DLD1 (cell line): ENCODE results near the gene PRDM15.
"Not testable (repeated sequence)": the region's sequence is repeated elsewhere in the genome, so short reads cannot be mapped to it uniquely, and the experiment has no call there.

Experiments
- in situ Hi-C: cut with HindIII; loops from 2 replicates; pipeline ENCODE4 v1.10.0; 2017; ENCODE audit warnings: low sequenced_read_pairs

Gene PRDM15

DNA sequence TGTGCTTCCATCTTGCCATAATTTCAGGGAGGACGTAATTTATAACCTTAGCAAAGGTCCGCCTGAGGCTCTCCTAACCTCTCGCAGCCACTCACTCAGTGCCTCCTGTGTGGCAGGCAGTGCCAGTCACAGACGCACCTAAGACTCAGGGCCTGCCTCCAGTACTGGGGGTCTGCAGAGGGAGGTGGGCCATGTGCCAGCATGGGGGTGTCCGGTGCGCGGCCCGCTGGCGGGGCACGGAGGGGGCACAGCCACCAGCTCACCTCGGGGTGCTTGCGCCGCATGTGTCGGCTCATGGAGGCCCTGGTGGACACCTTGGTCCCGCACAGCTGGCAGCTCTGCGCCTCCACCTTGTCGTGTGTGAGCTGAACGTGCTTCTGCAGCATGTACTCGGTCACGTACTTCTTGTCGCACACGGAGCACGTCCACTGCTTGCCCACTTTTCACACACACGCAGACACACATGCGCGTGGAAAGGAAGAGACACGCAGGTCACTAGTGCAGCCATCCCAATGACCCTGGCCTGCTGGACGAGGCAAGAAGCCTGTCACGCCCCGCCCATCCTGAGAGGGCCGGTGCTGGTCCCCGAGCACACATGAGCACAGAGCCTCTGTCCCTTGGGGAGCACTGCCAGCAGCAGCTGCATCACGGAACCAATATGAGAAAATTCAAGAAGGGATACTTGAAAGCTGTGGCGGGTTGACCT, 69.1 kb downstream of the PRDM15 start:
- in situ Hi-C loops = no loop called here

DNA sequence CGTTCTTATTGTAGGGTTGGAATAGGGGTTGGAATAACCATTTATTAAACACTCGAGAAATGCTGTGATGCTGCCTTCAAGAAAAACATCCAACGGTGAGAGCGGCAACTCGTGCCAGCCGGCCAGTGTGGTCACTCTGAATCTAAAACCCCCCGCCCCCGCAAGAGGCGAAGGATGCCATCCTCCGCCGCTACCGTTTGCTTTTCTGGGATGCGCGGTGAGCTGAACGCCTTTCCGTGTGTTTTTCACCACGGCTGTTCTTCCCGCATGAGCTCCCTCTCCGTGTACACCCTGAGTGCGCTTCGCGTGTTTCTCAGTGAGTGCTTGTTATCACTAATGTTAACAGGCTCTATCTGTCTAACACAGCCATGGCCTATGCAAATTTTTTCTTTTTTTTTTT, 70.3 kb downstream of the PRDM15 start:
- in situ Hi-C loops = no loop called here

DNA sequence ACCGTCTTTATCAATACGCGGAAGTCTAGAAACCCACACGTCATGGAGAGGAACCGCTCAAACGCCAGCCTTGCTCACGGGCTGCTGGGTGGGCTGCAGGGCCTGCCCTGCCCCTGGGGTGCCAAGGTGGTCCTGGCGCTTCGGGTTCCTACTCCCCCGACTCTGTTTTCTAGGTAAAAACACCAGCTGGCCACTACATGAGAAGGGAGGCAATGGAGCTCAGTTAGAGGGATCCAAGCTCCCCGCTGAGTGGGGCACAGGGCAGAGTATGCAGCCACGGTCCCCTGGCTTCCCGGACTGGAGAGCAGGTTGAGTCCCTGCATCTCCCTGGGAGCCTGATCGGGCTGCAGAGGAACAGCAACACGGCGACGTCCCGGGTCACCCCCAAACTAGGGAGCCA, 71.0 kb downstream of the PRDM15 start:
- in situ Hi-C loops = no loop called here

DNA sequence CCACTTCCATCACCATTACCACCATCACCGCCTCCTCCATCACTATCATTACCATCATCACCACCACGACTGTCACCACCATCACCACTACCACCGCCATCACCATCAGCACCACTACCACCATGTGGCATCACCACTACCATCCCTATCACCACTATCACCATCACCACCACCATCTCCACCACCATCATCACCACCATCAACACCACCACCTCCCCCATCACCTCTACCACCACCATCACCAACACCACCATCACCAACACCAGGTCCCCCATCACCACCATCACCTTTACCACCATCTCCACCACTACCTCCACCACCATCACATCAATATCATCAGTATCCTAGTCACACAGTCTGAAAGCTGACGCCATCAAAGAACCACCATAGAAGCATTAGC, 72.4 kb downstream of the PRDM15 start:
- in situ Hi-C loops = no loop called here

DNA sequence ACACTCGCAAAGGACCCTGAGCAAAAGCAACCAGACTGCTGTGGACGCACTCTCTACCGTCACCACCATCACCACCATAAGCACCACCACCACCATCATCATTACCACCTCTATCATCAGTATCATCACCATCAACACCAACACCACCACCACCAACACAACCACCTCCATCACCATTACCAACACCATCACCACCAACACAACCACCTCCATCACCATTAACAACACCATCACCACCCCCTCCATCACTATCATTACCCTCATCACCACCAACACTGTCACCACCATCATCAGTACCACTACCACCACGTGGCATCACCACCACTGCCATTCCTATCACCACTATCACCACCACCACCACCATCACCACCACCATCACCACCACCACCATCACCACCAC, 73.5 kb downstream of the PRDM15 start:
- in situ Hi-C loops = no loop called here

DNA sequence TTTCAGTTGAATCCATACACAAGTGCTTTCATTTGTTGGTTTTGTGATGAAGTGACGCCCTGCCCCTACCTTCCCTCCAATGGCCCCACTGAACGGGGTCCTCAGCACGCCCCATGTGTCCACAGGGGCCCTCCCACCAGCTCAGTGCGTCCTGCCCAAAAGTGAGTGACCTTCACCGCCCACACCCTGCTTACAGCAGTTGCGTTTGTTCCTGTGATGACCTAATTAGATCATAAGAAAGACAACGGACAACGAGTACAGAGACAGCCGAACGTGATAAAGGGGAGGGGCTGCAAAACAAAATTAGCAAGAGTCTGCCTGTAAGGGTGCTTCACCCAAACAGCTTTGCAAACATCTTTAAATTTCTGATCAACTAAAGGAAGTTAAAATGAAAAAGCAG, 74.1 kb downstream of the PRDM15 start:
- in situ Hi-C loops = no loop called here

DNA sequence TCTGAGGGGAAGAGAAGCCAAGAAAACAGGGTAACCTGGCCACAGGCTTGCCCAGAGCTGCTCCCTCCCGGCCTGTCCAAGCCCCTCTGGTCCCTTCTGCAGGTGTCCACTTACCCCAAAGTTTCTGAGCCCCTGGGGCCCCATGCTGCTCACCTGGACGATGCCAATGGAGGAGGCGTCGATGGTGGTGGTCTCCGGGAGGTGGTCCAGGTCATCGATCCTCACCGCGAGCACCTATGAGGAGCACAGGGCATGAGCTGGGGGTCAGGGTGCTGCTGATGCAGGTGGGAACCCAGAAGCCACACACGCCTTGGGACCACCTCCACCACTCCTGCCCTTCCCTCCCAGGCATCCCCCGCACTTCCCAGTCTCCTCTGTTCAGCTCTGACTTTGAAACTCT, 74.8 kb downstream of the PRDM15 start:
- in situ Hi-C loops = no loop called here

DNA sequence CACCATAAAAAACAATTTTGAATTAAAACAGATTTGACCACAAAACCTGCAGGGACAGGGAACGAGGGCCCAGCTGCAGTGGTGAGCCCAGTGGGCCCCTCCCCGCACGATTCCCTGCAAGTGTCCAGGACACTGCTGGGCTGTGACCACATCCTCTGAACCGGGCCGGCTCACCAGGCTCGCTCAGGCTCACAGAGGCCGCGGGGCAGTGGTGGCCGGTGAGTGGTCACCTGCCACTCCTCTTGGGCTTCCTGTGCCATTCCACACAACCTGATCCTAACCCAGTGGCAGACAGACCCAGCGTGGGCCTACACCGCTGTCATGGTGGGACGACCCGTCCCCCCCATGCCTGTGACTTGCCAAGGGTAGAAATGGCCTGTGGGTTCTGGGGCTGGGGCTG, 75.8 kb downstream of the PRDM15 start:
- in situ Hi-C loops = no loop called here

DNA sequence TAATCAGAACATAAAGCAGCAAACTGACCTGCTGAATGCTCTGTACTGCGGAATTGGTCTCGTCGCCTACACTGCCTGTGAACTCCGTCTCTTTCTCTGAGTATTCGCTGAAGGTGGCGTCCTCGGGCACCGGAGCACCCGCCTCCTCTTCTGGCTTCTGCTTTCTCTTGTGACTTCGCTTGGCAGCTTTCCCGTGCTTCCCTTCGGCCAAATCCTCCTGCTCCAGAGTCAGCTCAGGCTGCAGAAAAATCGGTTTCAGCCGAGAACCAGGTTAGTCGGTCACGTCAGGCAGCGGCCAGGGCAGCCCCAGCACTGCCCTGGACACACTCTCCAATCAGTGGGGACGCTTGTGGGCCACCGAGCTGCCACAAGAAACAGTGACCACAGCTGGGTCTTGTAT, 76.5 kb downstream of the PRDM15 start:
- in situ Hi-C loops = no loop called here

DNA sequence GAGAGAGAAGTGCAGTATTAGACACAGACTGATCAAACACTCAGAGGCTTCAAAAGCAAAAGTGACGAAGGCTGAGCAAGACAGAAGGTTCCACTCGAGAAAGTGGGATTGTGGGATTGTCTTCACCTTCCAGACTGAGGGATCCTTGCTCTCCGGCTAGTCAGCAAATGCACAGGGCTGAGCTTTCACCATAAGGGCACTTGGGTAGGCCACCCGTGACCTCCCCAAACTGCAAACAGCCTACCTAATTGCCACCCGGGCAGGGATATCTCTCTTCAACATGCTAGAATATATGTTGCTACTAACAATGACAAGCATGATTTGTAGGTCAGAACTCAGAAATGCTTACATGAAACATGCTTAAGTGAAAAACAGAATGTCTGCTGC, 77.0 kb downstream of the PRDM15 start:
- in situ Hi-C loops = no loop called here

DNA sequence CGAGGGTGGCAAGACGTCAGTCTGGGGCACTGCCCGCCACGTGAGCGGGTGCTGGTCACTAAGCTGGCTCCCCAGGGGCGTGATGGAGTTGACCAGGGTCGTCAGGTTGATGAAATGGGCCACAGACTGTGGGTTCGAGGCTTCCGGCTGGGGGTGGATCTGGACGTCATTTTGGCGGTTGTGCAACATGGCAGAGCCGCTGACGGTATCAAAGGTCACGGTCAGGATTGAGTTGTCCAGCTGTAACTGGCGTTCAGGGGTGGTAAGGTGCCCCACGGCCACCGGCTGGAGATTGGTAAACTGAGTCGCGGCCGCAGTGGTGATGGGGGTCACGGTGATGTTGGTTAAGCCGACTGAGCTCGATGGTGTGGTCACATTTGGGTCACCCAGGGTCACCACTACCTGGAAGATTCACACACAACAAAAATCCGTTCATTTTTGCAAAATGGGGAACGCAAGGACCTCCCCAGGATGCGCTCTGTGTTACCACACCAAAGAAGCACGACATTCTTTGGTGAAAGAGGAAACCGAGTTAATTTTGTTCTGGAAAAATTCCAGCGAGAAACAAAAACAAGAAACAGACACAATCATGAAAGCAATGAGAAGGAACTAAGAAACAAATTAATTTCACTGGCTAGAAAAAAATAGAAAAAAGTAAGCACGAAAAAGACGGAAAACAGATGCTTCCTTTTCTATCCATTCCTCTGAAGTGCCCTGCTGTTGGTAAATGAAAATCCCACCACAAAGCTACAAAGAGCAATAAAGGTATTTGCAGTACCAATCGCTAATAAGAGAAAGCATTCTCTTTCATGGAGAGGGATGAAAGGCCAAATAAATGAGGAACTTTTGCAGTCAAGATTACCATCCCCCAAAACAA, 77.6 kb downstream of the PRDM15 start:
- in situ Hi-C loops = no loop called here

DNA sequence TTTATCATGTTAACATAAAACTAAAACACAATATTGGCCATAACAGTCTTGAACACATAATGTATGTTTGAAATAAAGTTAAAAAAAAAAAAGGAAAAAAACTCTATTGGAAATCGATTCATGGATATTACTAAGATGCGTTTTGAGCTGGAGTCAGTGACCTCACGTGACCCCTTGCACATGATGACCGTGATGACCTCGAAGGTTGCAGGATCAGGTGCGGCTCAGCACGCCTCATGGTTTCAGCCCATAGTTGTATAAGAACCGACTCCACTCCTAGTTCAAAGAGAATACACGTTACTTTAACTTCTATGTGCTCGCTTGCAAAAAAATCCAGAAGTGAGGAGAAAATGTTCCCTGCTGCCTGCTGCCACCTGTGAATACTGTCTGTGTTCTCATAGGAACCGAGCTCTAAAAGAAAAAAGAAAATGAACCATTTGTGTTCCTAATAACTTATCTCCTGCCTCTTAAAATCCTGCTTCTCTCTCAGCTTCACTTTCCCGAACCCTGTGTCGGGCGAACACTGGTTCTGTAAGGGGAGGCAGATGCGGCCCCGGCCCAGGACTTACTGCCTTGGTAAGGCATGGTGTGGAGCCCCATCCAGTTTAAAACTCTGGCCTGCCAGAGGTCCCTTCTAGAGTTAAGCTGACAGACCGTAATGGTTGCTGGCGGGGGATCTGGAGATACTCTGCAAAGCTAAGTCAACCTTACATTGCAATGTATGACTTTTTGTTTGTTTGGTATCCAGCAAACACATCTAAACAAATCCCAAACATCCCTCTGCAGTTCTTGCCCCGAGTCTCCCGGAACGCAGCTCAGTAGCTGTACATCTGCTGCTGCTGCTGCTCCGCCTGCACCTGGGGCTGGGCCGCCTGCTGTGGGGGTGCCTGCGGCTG, 78.5 kb downstream of the PRDM15 start:
- in situ Hi-C loops = no loop called here

DNA sequence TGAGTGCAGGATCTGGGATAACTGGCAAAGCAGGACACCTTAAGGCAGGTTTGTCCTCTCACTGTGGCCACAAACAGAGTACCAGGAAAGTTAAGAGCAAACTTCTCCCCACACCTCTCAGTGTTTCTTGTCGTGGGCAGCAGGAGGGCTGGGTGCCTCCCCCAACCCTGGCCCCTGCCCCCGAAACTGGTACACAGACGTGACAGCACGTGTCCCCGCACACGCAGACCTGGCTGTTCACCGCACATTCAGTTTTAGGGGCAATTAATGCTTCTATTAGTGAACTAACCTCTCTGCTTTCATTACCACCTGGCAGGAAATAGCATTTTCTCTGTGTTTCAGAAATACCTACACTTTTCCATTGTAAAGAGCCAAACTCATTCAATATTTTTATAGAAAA, 79.4 kb downstream of the PRDM15 start:
- in situ Hi-C loops = no loop called here

DNA sequence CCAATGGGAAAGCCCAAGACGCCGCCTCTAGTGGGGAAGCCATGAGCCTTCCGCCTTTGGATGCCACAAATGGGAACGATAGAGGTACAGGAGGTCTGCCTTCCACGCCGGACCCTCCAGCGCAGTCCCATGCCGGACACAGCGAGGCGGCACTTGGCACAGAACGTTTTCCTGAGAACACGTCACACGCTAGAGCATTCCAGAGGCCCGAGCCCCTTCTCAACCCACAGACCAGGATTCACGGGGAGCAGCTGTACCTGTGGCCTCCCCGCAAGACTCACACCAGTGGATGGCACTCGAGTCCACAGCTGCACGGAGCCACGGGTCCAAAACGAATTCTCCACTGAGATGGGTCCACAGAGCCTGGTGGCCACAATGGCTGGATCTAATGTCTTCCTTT, 80.8 kb downstream of the PRDM15 start:
- in situ Hi-C loops = no loop called here

DNA sequence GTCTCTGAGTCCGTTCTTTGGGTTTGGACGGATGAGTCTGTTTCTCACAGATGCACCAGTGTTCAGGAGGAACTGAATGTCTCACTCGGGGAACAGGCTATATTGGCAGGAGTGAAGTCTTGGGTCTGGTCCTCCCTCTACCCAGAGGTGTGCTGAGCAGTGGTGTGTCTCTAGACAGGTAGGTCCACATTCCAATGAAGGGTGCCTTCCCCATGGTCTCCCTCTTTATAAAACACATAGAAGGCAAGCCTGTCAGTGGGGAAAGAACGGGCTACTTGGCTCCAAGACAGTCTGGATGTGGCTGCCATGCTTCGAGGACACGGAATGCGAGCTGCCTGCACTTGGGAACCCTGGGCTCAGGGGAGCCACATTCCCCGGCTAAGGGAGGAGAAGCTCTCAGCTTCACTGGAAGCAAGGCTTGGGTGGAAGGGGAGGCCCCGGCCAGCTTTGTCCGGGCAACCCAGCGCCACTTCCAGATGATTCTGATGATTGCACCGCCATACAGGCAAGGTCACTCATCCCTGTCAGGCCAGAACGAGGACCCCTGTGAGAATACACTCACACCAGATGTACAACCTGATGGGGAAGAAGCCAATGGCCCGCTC, 82.6 kb downstream of the PRDM15 start:
- in situ Hi-C loops = no loop called here

DNA sequence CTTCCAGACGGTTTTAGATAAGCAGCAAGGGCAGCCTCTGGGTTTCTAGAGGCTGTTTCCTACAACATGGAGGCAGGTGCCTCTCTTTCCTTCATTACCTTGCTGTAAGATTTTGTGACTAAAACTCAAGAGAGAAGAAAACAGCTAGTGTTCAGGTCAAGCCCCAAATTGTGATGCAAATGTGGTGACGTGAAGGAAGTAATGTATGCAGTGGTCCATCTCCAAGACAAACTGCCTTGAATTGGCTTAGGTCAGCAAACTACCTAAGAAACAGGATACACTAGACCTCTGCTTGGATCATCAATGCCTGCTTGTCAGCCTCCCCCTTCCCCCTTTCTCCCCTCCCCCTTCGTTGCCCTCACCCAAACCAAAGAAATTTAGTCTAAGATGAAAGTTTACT, 83.4 kb downstream of the PRDM15 start:
- in situ Hi-C loops = no loop called here

DNA sequence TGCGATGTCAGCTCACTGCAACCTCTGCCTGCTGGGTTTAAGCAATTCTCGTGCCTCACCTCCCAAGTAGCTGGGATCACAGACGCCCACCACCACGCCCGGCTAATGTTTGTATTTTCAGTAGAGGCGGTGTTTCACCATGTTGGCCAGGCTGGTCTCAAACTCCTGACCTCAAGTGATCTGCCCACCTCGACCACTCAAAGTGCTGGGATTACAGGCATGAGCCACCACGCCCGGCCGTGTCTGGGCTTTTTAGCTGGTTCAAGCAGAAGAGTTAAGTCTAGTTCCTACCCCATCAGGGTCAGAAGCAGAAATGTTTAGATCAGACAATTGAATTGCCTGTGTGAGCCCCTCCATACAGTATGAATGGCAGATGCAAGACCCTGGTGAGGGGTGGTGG, 84.5 kb downstream of the PRDM15 start:
- in situ Hi-C loops = no loop called here

DNA sequence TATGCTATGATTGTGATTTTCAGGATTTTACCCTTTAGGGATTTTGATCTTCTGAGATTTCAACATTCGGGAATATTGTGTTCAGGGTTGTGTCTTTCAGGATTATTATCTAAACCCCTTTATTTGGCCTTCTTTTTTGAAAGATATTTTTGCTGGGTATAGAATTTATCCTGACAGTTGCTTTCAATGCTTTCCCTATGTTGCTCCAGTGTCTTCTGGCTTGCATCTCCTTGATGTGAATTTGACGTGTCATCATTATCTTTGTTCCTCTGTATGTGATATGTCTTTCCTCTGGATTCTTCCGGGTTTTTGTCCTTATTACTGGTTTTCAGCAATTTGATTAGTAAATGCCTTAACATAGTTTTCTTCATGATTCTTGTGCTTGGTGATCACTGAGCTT, 86.4 kb downstream of the PRDM15 start:
- in situ Hi-C loops = no loop called here

DNA sequence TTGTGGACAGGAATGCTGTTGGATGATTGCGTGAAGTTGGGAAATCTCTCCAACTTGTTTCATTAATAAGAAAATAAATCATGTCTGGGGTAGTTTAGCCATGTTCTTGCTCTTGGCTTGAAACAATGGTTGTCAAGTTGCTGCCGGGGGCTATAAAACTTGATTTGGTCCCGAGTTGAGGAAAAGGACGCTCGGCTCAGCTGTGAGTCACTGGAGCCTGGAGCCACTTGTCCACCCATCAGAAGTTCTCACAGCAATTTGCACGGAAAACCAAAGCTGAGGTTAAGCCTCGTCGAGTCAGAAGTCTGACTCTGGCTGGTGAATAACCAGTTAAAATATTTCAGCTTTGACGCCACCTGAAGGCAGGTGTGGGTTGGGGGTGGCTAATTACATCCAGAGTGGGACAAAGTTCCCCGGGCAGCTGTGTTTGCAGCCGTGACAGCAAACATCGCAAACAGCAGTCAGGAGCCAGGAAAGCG, 92.6 kb downstream of the PRDM15 start:
- in situ Hi-C loops = no loop called here

DNA sequence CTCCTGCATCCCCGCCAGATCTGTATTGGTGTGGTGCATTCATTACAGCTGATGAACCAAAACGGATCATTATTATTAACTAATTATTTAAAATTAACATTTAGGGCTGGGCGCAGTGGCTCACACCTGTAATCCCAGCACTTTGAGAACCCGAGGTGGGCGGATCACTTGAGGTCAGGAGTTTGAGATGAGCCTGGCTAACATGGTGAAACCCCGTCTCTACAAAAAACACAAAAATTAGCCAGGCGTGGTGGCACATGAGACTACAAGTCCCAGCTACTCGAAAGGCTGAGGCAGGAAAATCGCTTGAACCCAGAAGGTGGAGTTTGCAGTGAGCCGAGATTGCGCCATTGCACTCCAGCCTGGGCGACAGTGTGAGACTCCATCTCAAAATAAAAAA, 93.9 kb downstream of the PRDM15 start:
- in situ Hi-C loops = not testable (repeated sequence)
